Mammary epithelial cell (primary cell): ENCODE data around the gene MRM3.

Source experiments
- EZH2 ChIP-seq: IDR thresholded peaks from 2 replicates; pipeline ENCODE4 v1.6.1; 2012; ENCODE audit warnings: low read length, inconsistent platforms, borderline replicate concordance
- TF ChIP-seq, protein P1 (sequence below), 2 donors: IDR thresholded peaks in 1 of 2; conservative IDR thresholded peaks in 1 of 2; 2 replicates each; pipeline ENCODE4 v1.5.1; 2011 to 2012; ENCODE audit warnings: inconsistent platforms in 2 of 2, low read length in 2 of 2, mild to moderate bottlenecking in 2 of 2, control low read depth in 1 of 2, low read depth in 1 of 2; ENCODE audit not compliant: insufficient read depth in 1 of 2; ENCODE audit errors: extremely low read depth in 1 of 2

DNA sequence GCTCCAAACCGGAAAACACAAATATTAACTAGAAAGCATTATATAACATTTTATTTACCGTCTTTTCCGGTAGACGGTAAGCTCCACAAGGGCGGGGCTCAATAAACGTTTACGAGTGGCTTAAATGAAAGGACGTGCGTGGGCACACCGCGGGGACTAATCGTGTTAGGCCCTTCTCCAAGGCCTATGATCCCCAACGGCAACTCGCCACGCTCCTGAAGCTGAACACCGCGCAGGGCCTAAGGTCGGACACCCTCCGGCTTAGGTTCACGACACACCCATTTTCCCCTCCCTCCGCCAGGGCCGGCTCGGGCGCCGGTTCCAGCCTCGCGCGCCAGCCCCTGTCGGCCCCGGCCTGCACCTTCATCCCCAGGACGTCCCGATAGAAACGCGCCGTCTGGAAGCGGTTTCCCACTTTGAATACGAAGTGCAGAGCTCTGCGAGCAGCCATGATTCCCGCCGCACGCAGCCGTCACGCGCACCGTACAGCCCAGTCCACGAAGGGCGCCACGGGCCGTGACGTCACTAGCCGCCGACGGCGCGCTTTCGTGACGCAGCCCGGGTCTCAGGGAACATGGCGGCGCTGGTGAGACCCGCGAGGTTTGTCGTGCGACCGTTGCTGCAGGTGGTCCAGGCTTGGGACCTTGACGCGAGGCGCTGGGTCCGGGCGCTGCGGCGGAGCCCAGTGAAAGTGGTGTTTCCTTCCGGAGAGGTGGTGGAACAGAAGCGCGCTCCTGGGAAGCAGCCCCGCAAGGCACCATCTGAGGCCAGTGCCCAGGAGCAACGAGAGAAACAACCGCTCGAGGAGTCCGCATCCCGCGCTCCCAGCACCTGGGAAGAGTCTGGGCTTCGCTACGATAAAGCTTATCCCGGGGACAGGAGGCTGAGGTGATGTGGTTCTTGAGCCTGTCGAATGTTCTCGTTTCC is at the start of gene MRM3, which contains the start of gene GLOD4:
- TF ChIP-seq, protein P1, sequence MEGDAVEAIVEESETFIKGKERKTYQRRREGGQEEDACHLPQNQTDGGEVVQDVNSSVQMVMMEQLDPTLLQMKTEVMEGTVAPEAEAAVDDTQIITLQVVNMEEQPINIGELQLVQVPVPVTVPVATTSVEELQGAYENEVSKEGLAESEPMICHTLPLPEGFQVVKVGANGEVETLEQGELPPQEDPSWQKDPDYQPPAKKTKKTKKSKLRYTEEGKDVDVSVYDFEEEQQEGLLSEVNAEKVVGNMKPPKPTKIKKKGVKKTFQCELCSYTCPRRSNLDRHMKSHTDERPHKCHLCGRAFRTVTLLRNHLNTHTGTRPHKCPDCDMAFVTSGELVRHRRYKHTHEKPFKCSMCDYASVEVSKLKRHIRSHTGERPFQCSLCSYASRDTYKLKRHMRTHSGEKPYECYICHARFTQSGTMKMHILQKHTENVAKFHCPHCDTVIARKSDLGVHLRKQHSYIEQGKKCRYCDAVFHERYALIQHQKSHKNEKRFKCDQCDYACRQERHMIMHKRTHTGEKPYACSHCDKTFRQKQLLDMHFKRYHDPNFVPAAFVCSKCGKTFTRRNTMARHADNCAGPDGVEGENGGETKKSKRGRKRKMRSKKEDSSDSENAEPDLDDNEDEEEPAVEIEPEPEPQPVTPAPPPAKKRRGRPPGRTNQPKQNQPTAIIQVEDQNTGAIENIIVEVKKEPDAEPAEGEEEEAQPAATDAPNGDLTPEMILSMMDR (conservative IDR thresholded peaks at IDR 0.05 in 1 of 2, IDR thresholded peaks at IDR 0.05 in 1 of 2; ENCODE audit: extremely low read depth in 1 of 2, insufficient read depth in 1 of 2, low read depth in 1 of 2, low read length in 2 of 2), result peak in 1 of 2 donors; percentile 28
- TF ChIP-seq EZH2, result no peak
